ENCODE data around the gene FAM50A.
"Not testable (repeated sequence)": the region's sequence is repeated elsewhere in the genome, so short reads cannot be mapped to it uniquely, and the experiment has no call there.

FAM50A gene, protein sequence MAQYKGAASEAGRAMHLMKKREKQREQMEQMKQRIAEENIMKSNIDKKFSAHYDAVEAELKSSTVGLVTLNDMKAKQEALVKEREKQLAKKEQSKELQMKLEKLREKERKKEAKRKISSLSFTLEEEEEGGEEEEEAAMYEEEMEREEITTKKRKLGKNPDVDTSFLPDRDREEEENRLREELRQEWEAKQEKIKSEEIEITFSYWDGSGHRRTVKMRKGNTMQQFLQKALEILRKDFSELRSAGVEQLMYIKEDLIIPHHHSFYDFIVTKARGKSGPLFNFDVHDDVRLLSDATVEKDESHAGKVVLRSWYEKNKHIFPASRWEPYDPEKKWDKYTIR

DNA sequence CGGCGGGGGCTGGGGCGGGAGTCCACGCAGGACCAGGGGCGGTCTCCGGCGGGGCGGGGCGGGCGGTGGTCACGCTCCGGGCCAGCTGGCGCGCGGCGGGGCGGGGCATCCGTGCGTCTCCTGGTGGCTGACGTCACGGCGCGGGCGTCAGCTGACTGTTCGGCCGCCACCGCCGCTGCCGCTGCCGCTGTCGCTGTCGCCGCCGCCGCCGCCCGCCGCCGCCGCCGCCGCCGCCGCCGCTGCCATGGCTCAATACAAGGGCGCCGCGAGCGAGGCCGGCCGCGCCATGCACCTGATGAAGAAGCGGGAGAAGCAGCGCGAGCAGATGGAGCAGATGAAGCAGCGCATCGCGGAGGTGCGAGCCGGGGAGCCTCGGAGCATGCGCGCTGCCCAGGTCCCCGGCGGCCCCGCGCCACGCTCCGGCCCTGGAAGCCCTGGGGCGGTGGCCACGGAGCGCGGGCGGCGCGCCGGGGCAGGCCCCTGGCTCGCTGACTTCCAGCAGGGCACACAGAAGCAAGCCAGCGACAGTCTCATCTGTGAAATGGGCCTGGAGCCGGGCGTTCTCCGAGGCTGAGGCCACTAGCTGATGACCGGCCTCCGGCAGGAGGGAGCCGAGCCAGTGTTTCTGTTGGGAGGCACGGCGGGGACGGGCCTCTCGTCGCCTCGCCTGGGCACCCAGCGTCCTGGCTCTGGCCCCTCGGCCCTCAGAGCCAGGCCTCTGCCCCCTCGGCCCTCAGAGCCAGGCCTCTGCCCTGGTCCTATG is at the start of gene FAM50A:
Gene FAM50A, plus strand, starts transcription at position 150 of the 763 bp plus-strand sequence. Its CDS starts 95 bp downstream, at position 245.
- peak in 47 of 51 donors; percentile 11 to 84 (median 57) for DNase-seq

DNA sequence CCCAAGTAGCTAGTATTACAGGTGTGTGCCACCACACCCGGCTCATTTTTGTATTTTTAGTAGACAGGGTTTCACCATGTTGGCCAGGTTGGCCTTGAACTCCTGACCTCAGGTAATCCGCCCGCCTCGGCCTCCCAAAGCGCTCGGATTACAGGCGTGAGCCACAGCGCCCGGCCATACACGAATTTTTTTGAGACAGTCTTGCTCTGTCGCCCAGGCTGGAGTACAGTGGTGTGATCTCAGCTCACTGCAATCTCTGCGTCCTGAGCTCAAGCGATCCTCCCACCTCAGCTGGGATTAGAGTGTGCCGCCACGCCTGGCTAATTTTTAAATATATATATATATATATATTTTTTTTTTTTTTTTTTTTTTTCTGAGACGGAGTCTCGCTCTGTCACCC is 47.6 kb upstream of the FAM50A start:
- DNase-seq, result not testable (repeated sequence)

DNA sequence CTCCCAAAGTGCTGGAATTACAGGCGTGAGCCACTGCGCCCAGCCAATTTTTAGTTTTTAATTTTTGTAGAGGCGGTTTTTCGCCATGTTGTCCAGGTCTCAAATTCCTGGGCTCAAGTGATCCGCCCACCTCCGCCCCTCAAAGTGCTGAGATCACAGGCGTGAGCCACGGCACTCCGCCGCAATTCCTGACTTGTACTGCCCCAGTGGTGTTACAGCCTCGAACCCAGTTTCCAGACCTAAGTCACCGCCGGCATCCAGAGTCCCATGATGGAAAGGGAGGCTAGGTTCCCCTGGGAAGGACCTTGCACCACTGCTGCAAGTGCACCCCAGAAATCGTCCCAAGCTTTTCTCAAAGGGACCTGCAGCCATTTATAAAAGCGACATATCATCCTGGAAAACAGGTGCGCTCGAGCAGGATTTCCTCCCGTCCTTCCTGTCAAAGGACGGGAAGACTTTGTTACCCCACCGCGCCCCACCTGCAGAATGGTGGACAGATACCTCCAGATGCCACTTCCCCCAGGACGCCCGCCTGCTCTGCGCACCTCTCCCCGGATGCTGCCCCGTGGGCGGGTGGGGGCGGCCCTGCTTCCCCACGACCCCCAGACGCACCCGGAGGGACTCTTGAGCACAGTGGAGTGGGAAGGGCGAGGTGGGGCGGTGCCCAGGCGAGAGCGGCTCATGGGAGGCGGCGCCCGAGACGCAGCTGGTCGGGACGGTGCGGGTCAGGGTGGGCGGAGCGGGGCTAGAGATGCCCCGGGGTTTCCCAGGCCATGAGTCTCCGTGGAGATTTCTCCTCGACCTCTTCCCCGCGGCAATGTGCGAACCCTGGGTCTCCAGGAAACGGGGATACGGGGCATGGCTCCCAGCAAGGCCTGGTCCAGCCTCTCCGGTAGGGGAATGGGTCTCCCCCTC is 46.7 kb upstream of the FAM50A start:
- peak in 27 of 51 donors; percentile 21 to 83 (median 58) for DNase-seq

DNA sequence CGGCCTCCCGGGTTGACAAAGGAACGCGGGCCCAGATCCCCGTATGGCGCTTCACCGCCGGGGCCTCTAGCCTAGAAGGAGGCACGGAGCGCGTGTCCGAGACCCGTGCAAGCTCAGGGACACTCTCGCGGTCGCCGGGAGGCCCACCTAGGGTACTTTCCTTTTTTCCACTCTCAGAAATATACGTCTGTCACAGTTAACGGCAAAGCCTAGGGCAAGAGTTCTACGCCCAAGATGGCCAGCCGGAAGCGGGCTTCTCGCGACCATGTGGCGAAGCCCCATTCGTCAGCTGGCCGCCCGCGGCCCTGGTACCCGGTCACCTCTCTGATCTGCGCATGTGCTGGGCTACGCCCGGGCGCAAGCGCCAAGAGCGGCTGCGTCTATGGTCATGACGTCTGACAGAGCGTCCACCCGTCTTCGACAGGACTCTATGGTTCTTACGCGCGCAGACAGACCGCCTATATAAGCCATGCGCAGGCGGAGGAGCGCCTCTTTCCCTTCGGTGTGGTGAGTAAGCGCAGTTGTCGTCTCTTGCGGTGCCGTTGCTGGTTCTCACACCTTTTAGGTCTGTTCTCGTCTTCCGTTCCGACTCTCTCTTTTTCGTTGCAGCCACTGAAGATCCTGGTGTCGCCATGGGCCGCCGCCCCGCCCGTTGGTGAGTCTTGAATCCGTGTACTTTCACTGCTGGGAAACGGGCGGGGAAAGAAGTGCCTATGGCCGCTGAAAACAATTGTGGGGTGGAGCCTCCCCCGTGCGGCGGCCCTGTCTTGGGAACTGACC is 45.9 kb upstream of the FAM50A start, which contains the start of gene RPL10:
Gene RPL10, plus strand, starts transcription at position 490 of the 780 bp plus-strand sequence. Its CDS starts 143 bp downstream, at position 633.
- DNase-seq, result peak; percentile 38 to 95 (median 88)

DNA sequence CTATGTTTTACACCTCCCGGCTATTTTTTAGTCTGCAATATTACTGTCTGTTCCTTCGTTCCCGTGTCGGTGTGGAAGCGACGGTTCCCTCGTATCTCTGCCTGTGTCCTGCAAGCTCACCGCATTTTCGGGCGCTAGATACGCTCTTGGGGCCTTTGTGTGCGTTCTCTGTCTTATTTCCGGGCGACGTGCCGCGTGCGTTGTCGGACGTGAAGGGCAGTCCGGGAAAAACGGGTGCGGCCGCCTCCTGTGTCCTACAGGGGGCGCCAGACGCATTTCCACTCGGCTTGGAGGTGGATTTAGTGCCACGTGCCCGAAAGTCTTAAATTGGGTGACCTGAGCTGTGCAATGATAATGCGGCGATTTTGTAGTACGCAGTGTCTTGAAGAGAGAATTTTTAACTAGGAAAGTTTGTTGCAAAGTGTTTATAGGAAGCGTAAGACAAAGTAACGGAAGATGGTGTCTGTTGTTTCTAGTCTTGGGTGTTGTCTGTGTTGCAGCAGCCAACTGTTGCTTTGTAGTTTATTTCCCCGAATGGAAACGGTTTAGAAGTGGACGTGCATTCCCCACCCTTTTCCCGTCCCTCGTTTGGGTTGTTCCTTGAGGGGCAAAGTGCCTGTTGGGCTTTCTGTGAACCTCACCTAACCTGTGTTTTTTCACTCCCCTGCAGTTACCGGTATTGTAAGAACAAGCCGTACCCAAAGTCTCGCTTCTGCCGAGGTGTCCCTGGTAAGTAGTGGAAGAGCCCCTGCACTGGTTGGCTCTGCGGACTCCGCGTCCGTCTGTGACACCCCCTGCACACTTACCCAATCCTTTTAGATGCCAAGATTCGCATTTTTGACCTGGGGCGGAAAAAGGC is 45.0 kb upstream of the FAM50A start:
- peak in 46 of 51 donors; percentile 7 to 79 (median 48) for DNase-seq

DNA sequence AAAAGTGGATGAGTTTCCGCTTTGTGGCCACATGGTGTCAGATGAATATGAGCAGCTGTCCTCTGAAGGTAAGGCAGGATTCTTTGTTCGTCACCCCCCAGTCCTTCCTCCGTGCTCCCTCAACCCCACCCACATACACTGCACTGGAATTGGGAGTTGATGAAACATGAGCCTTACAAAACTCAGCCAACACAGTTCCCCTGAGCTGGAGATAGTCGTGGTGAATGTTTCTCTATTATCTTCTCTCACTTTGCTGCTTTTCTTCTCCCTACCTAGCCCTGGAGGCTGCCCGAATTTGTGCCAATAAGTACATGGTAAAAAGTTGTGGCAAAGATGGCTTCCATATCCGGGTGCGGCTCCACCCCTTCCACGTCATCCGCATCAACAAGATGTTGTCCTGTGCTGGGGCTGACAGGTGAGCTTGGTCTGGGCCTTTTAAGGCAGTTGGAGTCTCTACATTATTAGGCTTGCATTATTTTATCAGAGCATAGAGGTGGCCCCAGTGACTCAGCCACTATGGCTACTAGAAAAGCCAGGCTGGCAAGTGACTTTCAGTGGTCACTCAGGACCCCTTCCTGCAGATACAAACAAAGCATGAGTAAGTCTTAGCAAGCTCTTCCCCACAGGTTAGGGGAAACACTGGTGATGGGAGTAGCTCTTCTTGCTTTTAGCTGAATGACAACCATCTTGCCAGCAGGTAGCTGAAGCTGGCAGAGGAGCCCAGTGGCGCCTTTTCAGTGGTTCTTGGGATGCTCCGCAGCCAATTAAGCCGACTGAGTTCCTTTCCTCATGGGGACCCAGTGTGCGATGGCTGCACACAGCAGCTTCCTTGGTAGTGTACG is 44.2 kb upstream of the FAM50A start:
- no peak for DNase-seq

DNA sequence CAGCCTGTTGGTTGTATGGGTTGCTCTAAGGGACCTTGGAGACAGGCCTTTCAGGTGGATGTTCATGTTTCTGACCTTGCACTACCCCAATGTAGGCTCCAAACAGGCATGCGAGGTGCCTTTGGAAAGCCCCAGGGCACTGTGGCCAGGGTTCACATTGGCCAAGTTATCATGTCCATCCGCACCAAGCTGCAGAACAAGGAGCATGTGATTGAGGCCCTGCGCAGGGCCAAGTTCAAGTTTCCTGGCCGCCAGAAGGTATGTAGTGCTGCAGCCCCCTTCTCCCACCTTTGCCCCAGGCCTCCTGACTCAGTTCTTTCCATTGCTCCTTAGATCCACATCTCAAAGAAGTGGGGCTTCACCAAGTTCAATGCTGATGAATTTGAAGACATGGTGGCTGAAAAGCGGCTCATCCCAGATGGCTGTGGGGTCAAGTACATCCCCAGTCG is 43.5 kb upstream of the FAM50A start:
- DNase-seq, result not testable (repeated sequence)

DNA sequence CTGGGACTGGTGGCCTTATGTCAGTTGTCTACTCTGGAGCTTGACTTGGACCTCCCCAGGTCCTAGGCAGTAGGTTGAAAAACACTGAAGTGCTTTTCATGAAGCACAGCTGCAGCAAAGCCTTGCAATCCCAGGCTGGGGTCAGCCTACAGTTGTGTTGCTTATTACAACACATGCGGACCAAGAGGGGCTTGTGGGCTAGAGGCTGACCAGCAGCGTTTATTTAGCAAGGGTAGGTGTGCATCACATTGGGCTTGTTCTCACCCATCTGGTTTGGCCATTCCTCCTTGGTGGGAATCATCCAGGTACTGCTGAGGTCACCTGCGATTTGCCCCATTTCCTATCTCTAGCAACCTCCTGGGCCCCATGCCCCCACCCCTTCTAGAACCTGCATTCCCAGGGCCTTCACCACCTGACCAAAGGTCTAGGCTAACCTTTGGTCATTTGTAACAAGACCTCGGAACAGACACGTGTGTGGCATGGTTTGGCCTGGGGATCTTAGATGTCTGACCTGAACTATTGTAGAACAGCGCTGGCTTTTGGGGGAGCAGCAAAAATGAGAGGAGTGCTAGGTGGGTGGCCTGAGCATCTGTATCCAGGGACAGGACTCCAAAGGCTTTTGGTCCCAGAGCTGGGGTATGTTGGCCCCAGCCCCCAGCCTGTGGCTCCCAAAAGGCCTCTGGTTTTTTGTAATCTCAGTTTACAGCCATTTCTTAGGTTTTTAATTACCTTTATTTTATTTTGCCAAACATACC is 42.7 kb upstream of the FAM50A start:
- no peak for DNase-seq

DNA sequence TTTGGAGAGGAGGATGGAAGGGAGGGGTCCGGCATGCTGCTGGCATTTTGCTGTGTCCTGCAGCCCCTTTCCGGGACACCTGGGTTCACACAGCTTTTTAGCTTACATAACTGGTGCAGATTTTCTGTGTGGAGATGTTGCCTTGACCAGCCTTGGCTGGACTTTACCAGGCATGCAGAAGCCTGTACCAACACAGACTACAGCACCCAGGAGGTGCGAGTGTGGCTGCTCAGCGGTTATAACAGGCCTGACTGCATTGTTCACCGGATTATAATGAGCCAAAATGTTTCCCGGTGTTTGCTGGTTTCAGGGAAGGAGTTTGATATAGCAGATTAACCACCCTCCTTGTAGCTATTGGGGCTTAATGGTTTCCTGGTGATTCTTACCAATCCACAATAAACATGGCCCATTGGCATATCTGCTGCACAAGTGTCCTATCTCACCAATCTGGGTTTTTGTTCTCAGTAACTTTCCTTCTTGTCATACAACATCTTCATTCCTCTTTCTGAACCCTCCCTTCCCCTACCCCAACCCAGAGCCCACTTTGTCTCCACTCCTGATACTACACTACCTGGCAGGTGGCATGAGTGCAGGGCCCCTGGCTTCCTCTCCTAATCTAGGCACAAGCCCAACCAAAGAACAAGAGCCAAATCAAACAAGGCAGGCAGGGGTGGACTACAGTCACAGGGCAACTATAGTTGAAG is 41.9 kb upstream of the FAM50A start:
- no peak for DNase-seq

DNA sequence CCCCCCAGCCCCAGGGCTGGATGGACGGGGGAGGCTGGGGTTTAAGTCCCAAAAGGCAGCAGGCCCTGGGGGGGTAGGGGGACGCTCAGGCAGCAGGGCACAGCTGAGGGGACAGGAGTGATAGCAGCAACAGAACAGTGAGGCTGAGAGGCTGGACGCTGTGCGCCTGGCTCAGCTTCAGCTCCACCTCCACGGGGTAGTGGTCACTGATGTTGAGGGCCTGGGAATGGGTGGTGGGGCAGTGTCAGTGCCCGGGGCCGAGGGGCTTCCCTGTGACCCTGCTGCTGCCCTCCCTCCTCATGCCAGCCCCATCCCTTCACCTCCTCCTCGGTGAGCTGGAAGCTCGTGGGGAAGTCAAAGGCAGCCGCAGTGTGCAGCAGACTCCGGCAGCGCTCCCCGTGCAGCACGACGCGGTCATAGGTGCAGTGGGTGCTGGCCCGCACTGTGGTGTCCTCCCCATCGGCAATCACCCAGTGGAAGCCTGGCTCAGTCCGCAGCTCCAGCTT is 41.3 kb upstream of the FAM50A start:
- no peak for DNase-seq

DNA sequence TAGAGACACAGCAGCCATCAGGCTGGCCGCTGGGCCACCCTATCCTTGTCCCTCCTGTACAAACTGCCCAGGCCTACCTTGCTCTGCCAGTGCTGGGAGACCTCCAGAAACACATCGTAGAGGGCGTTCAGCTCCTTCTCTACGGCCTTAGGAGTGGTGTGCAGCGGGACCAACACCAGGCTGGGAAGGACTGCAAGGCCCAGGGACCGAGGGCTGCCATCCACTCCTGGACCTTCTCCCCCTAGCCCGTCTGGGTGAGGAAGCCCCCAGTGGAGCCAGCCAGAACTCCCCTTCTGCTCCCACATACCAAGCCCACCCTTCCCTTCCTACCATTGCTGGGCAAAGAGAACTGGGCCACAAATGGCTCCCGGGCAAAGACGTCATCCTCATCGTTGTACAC is 40.7 kb upstream of the FAM50A start:
- DNase-seq, result no peak

DNA sequence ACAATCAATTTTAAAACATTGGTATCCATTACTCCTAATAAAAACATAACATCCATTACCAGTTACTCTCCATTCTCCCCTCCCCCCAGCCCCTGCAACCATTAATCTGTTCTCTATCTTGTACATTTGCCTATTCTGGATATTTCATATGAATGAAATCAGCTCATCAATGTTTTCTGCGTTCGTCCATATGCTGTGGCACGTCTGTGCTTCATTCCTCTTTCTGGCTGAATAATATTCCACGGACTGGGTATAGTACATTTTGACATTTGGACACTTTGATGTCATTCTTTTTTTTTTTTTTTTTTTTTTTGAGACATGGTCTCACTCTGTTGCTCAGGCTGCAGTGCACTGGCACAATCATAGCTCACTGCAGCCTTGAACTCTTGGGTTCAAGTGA is 40.1 kb upstream of the FAM50A start:
- DNase-seq, result no peak

DNA sequence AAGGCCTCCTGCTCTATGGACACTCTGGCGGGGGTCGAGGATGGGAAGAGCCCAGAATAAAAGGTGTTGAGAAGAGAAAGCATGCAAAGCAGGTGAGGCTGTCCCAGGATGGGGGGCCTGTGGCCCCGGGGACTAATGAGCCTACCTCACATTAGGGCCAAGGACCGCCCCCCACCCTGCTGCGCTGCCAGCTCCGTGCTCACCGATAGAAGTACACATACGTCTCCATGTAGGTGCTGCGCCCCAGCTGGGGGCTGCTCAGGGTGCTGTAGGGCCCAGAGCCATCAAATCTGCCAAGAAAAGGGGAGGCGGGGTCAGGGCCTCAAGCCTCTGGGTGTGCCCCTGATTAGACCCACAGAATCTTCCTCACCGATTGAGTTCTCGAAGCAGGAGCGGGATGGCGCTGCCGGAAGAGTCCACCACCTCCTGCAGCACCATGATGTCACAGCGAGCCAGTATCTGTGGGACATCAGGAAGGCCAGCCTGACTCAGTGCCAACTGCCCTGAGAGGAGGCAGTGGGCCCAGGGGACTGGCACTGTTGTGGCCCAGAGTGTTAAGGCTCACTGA is 39.2 kb upstream of the FAM50A start:
- no peak for DNase-seq

DNA sequence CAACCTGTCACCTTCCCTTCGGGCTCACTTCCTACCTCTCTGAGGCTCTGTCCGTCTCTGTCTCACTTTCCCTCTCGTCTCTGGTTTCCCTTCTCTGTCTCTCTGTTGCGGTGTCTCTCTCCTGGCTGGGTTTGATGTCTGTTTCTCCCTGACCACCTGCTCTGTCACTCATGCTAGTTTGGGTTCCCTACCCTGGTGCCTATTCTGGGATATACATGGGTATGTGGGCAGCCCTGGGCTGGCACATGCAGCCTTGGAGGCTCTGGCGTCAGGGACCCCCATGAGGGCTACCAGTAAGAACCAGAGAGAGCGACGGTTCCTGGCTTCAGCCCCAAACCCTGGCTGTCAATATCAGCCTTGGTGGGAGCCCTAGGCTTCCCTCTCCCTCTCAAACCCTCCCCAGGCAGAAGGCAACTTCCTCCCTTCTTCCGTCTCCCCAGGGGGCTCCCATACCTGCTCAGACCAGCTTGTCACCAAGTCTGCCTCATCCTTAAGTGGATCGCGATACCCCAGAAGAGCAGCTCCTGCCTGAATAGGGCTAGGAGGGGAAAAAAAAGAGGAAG is 35.2 kb upstream of the FAM50A start:
- DNase-seq, result no peak

DNA sequence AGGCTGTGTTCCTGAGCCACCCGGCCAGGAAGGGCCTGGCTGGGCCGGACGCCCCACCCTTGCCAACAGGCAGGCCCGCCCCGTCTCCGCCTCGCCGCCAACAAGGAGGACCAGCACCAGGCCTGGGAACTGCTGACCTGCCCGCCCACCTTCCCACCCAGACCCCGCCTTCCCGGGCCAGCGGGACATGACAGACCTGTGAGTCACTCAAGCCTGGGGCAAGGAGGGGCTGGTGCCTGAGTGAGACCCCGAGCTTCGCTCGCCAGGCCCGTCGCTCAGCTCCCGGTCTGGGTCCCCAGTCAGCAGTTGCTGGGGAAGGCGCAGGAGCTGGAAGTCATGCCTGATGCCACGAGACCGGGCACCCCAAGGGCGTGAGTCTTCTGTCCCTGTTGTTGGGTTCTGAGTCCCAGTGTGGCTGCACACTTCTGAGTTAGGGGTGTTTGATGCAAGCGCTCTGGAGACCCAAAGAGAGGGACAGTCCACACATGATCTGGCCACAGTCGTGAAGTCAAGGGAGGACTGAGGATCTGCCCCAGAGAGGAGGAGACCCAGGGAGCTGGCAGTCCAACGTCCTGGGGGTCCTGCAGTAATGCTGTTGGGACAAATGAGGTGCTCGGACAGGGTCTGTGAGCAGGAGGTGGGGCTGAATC is 34.6 kb upstream of the FAM50A start, which contains the start of gene DNASE1L1:
Gene DNASE1L1, minus strand, starts transcription at position 33 of the 650 bp plus-strand sequence. CDS start 3,686 bp downstream, outside the sequence.
- DNase-seq, result peak in 16 of 51 donors; percentile 2 to 38 (median 14)

DNA sequence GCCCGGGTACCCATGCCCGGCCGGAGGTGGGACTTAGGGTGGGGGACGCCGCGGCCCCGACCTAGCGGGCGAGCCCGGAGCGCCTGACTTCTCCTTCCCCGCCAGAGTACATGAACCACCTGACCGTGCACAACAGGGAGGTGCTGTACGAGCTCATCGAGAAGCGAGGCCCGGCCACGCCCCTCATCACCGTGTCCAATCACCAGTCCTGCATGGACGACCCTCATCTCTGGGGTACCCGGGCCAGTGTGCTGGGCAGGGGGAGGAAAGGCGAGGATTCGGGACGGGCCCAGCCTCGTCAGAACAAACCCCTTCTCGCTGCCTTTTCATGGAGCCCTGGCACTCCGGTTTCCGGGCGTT is 32.0 kb upstream of the FAM50A start:
- DNase-seq, result peak in 30 of 51 donors; percentile 4 to 57 (median 32)
